PFSK-1 (cell line): ENCODE results near the gene CYS1.

Experiments used
- FOXP2 ChIP-seq: optimal IDR thresholded peaks from 2 replicates; pipeline ENCODE3; 2011; ENCODE audit warnings: borderline replicate concordance, control low read depth, inconsistent platforms; ENCODE audit not compliant: insufficient read depth; ENCODE audit errors: extremely low read length, extremely low read depth
- POLR2AphosphoS5 ChIP-seq: IDR thresholded peaks from 2 replicates; pipeline ENCODE4 v1.6.1; 2012; ENCODE audit warnings: low read depth, mild to moderate bottlenecking, control low read depth, low read length, moderate library complexity
- REST ChIP-seq, 2 experiments: IDR thresholded peaks; 2 replicates each; pipeline versions ENCODE4 v1.6.1 to v1.8.0; 2011 to 2012; ENCODE audit warnings: low read depth in 2 of 2, low read length in 2 of 2, control low read depth in 1 of 2, inconsistent platforms in 1 of 2, mild to moderate bottlenecking in 1 of 2, moderate library complexity in 1 of 2; ENCODE audit not compliant: insufficient read depth in 1 of 2
- SIN3A ChIP-seq: IDR thresholded peaks from 2 replicates; pipeline ENCODE4 v1.6.1; 2012; ENCODE audit warnings: mild to moderate bottlenecking, low read length, moderate library complexity, borderline replicate concordance; ENCODE audit not compliant: insufficient read depth
- TAF1 ChIP-seq: IDR thresholded peaks from 2 replicates; pipeline ENCODE4 v1.6.1; 2012; ENCODE audit warnings: low read length, control low read depth, borderline replicate concordance; ENCODE audit not compliant: insufficient read depth

- TF ChIP-seq TAF1 (no peak), SIN3A (no peak), REST (IDR thresholded peaks at IDR 0.05; ENCODE audit: insufficient read depth in 1 of 2, low read depth in 2 of 2, low read length in 2 of 2) (no peak), POLR2AphosphoS5 (no peak), FOXP2 (no peak)
These were observed 37.7 kb downstream of the CYS1 start for GRCh38 chr2:10042301-10043161.
